ENCODE data around the gene CISD3.

The CISD3 gene, protein sequence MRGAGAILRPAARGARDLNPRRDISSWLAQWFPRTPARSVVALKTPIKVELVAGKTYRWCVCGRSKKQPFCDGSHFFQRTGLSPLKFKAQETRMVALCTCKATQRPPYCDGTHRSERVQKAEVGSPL

DNA sequence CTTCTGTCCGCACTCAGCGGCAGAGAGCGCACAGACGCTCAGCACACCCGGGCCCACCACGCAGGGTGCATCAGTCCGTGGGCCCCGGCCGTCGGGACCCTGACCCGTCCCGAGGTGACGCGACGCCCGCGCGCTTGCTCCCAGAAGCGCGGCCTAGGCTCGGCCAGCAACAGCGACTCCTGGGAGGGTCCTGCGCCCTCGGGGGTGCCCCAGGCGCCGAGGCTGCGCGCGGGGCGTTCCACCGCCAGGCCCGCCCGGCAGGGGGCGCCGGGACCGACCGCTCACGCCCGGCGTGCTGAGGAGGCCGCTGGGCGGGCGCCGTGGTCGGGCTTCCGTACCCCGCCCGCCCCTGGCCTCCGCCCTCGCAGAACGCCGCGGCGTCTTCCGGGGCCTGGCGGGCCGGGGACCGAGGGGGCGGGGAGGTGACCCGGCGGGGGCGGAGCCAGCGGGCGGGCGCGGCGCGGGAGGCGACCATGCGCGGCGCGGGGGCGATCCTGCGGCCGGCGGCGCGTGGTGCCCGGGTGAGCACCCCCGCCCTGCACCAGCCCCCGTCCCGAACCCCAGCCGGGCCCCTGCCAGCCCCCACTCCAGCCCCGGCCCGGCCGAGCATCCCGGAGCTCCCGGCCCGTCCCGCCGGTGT, at the start of gene CISD3:
TSS of gene CISD3 (plus strand) at position 456 of the 640 bp plus-strand sequence. CDS start at position 474, 18 bp downstream.
- DNase-seq (ENCODE audit: low read depth, low spot score) = no peak
- H3K27ac ChIP-seq = peak within 1 kb of the TSS; percentile 51

DNA sequence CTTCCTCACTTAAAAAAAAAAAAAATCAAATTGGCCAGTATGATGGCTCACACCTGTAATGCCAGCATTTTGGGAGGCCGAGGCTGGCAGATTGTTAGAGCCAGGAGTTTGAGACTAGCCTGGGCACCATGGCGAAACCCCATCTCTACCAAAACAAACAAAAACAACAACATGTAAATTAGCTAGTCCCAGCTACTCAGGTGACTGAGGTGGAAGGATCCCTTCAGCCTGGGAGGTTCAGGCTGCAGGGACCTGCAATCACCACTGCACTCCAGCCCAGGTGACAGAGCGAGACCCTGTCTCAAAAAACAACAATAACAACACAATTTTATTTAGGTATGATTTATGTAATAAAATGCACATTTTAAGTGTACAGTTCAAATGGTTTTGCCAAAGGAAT, 49.0 kb upstream of the CISD3 start:
- no peak for DNase-seq (ENCODE audit: low read depth, low spot score)
- no peak overlapping the region for H3K27ac ChIP-seq

GRCh38 chr17:38685491-38685890, 44.6 kb upstream of the CISD3 start:
- H3K27ac ChIP-seq = no peak overlapping the region
- DNase-seq (ENCODE audit: low read depth, low spot score) = no peak

DNA sequence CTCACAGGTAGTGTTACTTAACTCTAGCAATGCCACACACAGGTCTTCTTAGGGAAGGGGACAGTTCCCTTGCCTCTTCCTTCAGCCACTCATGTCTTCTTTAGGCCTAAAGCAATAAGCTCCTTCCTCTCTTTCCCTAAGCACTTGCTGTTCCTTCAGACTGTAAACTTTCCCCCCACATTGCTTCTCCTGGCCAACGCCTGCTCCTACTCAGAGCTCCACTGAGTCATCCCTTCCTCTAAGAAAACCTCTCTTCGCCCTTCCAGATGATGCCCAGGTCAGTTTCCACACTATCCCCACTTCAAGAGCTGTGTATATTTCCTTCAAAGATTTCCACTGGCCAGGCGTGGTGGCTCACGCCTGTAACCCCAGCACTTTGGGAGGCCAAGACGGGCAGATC, 42.9 kb upstream of the CISD3 start:
- DNase-seq (ENCODE audit: low read depth, low spot score) = no peak
- no peak overlapping the region for H3K27ac ChIP-seq

DNA sequence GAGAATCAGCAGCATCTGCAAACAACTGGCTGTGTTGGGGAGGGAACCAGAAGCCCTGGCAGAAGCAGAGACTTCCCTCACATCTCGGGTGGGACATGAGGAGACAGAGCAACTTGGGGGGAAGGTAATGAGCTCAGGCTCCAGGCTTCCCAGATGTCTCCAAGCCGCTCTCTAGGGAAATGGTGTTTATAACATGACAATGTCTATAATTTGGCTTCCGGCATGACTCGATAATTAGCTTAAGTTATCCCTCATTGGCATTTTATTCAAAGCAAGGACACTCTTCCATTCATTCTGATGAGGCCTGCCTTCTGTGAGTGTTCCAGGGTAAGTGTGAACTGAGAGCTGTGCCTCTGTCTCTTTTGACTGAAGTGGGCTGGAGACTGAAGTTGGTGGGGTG, 39.8 kb upstream of the CISD3 start:
- no peak overlapping the region for H3K27ac ChIP-seq
- no peak for DNase-seq (ENCODE audit: low read depth, low spot score)

DNA sequence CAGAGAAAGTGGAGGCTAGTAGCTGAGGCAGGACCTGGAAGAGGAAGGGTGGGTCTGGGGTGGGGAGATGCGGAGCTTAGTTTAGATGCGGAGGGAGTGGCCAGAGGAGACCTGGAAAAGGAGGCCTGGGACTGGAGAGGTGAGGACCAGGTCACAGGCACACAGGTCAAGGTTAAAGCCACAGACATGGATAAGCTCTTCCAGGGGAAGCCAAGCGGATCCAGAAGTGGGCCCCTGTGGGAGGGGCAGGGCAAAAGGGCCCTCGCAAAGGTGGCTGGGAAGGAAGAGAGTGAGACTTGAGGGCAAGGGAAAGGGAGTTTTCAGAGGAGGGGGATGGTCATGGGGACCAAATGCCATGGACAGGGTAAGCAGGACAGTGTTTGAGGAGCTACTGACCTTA, 39.0 kb upstream of the CISD3 start:
- no peak for DNase-seq (ENCODE audit: low read depth, low spot score)
- no peak overlapping the region for H3K27ac ChIP-seq

DNA sequence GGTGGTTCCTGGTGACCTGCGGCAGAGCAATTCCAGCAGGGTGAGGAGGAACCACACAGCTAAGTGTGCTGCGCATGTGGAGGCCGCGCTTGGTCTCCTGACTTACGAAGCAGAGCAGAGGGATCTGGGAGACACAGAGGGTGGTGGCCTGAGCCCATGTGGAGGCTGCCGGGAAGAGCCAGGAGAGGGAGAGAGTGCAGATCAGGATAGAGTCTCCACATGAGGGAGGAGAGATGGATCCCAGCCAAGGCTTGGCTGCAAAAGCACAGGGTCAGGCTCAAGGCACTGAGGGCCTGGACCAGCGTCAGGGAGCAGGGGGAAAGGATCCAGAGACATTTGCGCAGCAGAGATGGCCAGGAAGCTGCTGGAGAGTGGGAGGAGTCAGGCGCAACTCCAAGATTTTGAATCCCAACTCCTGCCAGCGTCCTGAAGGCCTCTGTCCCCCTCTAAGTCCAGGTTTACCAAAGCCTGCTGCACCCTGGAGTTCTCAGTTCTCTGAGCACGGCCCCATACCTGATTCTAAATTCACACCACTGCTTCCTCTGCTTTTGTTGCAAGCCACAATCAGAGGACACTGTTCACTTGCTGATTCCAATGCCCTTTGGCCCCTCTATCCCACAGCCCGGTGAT, 36.3 kb upstream of the CISD3 start:
- no peak overlapping the region for H3K27ac ChIP-seq
- no peak for DNase-seq (ENCODE audit: low read depth, low spot score)

- H3K27ac ChIP-seq = no peak overlapping the region
- no peak for DNase-seq (ENCODE audit: low read depth, low spot score)
Observed at GRCh38 chr17:38697061-38697820, 32.9 kb upstream of the CISD3 start.

- H3K27ac ChIP-seq = no peak overlapping the region
- DNase-seq (ENCODE audit: low read depth, low spot score) = no peak
Observed at GRCh38 chr17:38698760-38699159, 31.4 kb upstream of the CISD3 start.

GRCh38 chr17:38701504-38702165, 28.5 kb upstream of the CISD3 start:
- no peak for DNase-seq (ENCODE audit: low read depth, low spot score)
- H3K27ac ChIP-seq = peak overlapping the region; percentile 76

DNA sequence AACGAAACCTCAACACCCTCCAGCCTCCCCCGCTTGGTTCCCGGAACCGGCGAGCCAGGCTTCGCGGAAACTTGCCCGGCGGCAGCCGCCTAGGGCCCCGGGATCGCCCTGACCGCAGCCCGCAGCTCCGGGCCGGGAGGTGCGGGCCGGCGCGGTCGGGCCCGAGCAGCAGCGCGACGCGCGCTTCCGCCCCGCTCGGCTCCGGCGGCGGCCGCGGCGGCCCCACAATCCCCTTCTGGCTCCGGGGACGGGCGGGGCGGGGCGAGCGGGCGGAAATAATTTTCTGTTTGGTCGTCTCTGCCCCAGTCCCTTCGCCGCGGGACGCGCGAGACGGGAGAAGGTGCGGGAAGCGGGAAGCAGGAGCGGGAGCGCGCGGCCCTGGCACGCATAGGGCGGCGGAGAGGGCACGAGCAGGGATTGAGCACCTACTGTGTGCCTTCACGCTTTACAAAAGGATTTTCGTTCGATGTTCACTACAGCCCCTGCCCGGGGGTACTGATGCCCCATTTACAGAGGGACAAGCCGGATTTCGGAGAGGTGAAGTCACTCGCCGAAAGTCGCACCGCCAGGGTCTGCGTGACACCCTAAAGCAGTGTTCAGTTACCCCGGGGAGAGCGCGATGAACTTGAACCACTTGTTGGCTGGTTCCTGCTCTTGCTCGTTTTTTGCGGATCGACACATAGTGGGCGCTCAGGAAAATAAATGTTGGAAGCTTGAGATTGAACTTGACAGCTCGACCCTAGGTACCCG, 27.8 kb upstream of the CISD3 start:
- peak overlapping the region; percentile 76 for H3K27ac ChIP-seq
- peak; percentile 10 for DNase-seq (ENCODE audit: low read depth, low spot score)

- DNase-seq (ENCODE audit: low read depth, low spot score) = no peak
- peak overlapping the region; percentile 76 for H3K27ac ChIP-seq
Observed at GRCh38 chr17:38702916-38703741, 27.0 kb upstream of the CISD3 start.

DNA sequence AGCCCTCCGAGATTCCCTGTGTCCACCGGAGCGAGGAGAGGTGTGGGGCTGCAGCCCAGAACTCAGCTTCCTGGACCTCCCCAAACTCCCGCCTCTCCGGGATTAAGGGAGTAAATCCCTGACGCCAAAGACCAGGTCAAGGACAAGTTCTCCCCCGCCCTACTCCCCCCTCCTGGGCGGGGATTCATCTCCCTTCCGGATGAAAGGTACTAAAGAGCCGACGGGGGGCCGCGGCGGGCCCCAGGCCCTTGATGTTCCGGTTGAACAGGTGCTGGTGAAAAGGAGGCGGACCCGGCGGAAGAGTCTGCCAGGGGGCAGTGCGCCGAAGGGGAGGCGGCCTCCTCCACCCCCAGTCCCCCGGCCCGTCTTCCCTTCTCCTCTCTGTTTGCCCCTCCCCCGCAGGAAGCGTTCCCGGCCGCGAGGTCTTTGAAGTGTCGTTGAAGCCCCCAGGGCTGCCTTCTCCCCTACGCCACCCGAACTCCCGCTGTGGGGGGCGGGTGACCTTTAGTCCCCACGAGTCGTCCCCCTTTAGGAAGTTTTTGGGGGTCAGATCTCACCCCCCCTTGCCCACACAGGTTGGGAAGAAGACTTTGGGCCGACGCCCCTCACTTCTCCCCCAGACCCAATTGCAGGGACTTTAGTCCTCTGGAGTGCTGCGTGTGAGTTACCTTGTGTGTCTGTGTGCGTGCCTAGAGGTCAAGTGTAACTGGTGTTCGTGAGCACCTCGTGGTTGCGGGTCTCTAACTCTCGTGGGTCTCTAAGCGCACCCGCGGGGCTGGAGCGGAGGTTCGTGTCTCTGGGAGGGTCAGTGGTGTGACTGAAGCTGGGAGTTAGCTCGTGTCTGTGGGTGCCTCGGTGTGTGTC, 26.2 kb upstream of the CISD3 start:
- DNase-seq (ENCODE audit: low read depth, low spot score) = no peak
- peak overlapping the region; percentile 76 for H3K27ac ChIP-seq

GRCh38 chr17:38704606-38705522, 25.3 kb upstream of the CISD3 start, which contains the start of gene MLLT6:
Gene MLLT6 (plus strand): TSS chr17:38705273. CDS start chr17:38705633, 360 bp downstream.
- no peak for DNase-seq (ENCODE audit: low read depth, low spot score)

GRCh38 chr17:38705523-38705802, 24.7 kb upstream of the CISD3 start:
- no peak for DNase-seq (ENCODE audit: low read depth, low spot score)
- H3K27ac ChIP-seq = peak overlapping the region; percentile 76

More at GRCh38 chr17:38704606-38705522, 25.3 kb upstream of the CISD3 start, which contains the start of gene MLLT6:
- H3K27ac ChIP-seq = peak within 1 kb of the TSS; percentile 76

- peak overlapping the region; percentile 76 for H3K27ac ChIP-seq
- DNase-seq (ENCODE audit: low read depth, low spot score) = no peak
Observed at GRCh38 chr17:38705803-38706504, 24.2 kb upstream of the CISD3 start.

All from epithelial cell of prostate (primary cell).